ENCODE measurements around the gene HIVEP3.

- no peak for TF ChIP-seq FOSL2 (IDR thresholded peaks at IDR 0.05; ENCODE audit: borderline replicate concordance, low read depth)
- TF ChIP-seq NRF1 (IDR thresholded peaks at IDR 0.05; ENCODE audit: low read depth, low read length) = no peak
Measured at GRCh38 chr1:41739061-41739955, 179.4 kb downstream of the HIVEP3 start.
